Epidermal melanocyte (primary cell): ENCODE results near the gene SLC22A2.

Source experiments
- DNase-seq: peaks from one replicate; pipeline ENCODE4 v3.0.0; 2011; ENCODE audit warnings: low spot score; ENCODE audit not compliant: insufficient read length

Gene SLC22A2

DNA sequence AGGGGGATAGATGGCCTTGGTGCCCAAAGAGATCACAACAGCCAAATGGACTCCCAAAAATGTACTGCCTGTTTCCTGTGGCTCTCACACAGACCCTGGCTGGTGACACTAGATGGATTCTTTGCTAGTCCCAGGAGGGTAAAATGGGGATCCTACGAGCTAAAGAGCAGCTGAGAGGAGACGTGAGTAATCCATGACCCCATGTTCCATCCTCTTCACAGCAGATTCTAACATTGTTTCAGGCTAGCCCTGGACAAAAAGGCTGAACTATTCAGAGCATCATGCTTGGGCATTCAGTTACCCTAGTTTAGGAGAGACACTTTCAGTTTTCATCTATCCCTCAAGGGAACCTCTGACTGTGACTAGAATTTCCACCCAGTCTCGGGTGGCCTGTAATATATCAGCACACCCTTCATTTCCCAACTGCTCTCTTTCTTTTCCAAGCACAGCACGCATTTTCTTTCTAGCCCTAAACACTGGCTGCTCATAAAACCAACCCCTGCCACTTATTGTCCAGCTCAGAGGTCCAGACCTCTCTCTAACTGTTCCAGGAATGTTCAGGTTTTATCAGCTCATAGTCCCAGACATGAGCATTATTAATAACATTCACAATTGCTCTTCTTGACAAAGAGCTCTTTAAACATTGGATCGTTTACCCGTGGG, 88.5 kb downstream of the SLC22A2 start:
- DNase-seq = no peak

DNA sequence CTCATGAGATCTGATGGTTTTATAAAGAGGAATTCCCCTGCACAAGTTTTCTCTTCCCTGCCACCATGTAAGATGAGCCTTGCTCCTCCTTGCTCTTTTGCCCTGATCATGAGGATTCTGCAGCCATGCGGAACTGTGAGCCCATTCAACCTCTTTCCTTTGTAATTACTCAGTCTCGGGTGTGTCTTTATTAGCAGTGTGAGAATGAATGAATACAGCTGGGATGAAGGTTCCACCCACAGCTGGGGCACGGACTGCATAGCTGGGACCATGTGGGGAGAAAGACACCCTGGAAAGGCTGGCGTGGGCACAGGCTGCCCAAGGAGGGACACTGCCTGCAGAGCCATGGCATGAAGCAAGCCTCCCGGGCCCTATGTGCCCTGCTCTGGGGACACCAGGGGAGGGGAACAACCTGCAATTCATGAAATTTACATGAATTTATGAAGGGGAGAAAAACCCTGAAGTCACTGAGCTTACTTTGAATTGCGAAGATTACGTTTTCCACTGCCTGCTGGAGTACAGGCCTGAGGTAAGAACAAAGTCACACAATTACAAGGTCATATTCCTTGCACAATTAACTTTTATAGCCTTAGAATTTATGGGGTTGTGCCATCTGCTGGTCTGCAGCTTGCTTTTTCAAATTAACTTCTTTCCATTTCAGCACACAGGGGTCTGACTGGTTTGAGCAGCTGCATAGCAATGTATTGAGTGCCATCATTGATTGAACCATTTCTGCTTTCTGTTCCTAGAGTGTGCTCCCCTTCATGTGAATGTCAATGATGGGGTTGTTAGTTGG, 90.8 kb downstream of the SLC22A2 start:
- no peak for DNase-seq
